GDM1 (cell line): ENCODE data around the gene FNBP1.

ENCODE experiments used
- DNase-seq: peaks from one replicate; lab custom pipeline; 2025; lab: John Stamatoyannopoulos, UW

FNBP1 gene

GRCh38 chr9:130045725-130046450 lies 2.9 kb upstream of the FNBP1 start:
- DNase-seq = no peak

- DNase-seq = no peak
These were observed 950 bp upstream of the FNBP1 start for GRCh38 chr9:130043654-130044623.

- no peak for DNase-seq
These were observed 544 bp downstream of the FNBP1 start for GRCh38 chr9:130042406-130042884.

GRCh38 chr9:130041648-130042405 lies 1.2 kb downstream of the FNBP1 start:
- no peak for DNase-seq

- no peak for DNase-seq
These were observed 1.9 kb downstream of the FNBP1 start for GRCh38 chr9:130040984-130041647.

GRCh38 chr9:130039528-130040147 lies 3.4 kb downstream of the FNBP1 start:
- no peak for DNase-seq

- no peak for DNase-seq
These were observed 6.9 kb downstream of the FNBP1 start for GRCh38 chr9:130036099-130036498.

- DNase-seq = no peak
These were observed 8.4 kb downstream of the FNBP1 start for GRCh38 chr9:130034570-130034969.

- no peak for DNase-seq
These were observed 12.3 kb downstream of the FNBP1 start for GRCh38 chr9:130030651-130031127.

- no peak for DNase-seq
These were observed 13.6 kb downstream of the FNBP1 start for GRCh38 chr9:130029223-130029973.

- no peak for DNase-seq
These were observed 14.3 kb downstream of the FNBP1 start for GRCh38 chr9:130028493-130029222.

- no peak for DNase-seq
These were observed 15.2 kb downstream of the FNBP1 start for GRCh38 chr9:130027533-130028365.

GRCh38 chr9:130026583-130027340 lies 16.2 kb downstream of the FNBP1 start:
- no peak for DNase-seq

GRCh38 chr9:130024597-130024994 lies 18.4 kb downstream of the FNBP1 start:
- DNase-seq = no peak

- no peak for DNase-seq
These were observed 18.9 kb downstream of the FNBP1 start for GRCh38 chr9:130023994-130024596.

- DNase-seq = no peak
These were observed 19.7 kb downstream of the FNBP1 start for GRCh38 chr9:130023144-130023787.

GRCh38 chr9:130022566-130023143 lies 20.3 kb downstream of the FNBP1 start:
- DNase-seq = no peak
